OCI-LY1 (cell line): ENCODE measurements around the gene CD300C.

Experiments used
- H2AFZ ChIP-seq: fragments of 200-600 bp; sonication (generic), shearing (Covaris generic); 2 replicates; pipeline ENCODE4 v1.6.0; 2014; ENCODE audit warnings: antibody characterized with exemption, mild to moderate bottlenecking, low read length
- H3F3A ChIP-seq: fragments of 200-600 bp; sonication (generic), shearing (Covaris generic); 2 replicates; pipeline ENCODE4 v1.6.0; 2014; ENCODE audit warnings: mild to moderate bottlenecking, antibody characterized with exemption, low read length, moderate library complexity; ENCODE audit not compliant: insufficient read depth
- H3K27ac ChIP-seq: fragments of 200-600 bp; sonication (generic); 2 replicates; pipeline ENCODE4 v1.5.1; 2014; ENCODE audit warnings: low read length, mixed run types, mild to moderate bottlenecking, low read depth; ENCODE audit not compliant: poor library complexity, severe bottlenecking
- H3K27me3 ChIP-seq: fragments of 200-600 bp; sonication (generic); 2 replicates; pipeline ENCODE4 v1.6.0; 2014; ENCODE audit warnings: antibody characterized with exemption, mild to moderate bottlenecking, low read length, moderate library complexity; ENCODE audit not compliant: insufficient read depth
- H3K36me3 ChIP-seq: fragments of 200-600 bp; sonication (generic); 2 replicates; pipeline ENCODE4 v1.6.1; 2014; ENCODE audit warnings: mild to moderate bottlenecking, antibody characterized with exemption, low read length, moderate library complexity, mixed read lengths; ENCODE audit not compliant: insufficient read depth
- H3K4me1 ChIP-seq: fragments of 200-600 bp; sonication (generic); 2 replicates; pipeline ENCODE4 v1.5.1; 2014; ENCODE audit warnings: mild to moderate bottlenecking, low read length, moderate library complexity; ENCODE audit not compliant: insufficient read depth, severe bottlenecking
- H3K4me2 ChIP-seq: fragments of 200-600 bp; sonication (generic), shearing (Covaris generic); 2 replicates; pipeline ENCODE4 v1.6.1; 2014; ENCODE audit warnings: low read length
- H3K4me3 ChIP-seq: fragments of 200-600 bp; sonication (generic); 2 replicates; pipeline ENCODE4 v1.5.1; 2014; ENCODE audit warnings: low read length, low read depth, mild to moderate bottlenecking, mixed read lengths; ENCODE audit not compliant: poor library complexity, severe bottlenecking
- H3K79me2 ChIP-seq: fragments of 200-600 bp; shearing (Covaris generic); 2 replicates; pipeline ENCODE4 v1.6.1; 2016; ENCODE audit warnings: mixed run types, low read length, mixed read lengths; ENCODE audit not compliant: insufficient read depth
- H3K9ac ChIP-seq: fragments of 200-600 bp; sonication (generic), shearing (Covaris generic); 2 replicates; pipeline ENCODE4 v1.6.1; 2014; ENCODE audit warnings: mild to moderate bottlenecking, low read length, mixed read lengths
- H3K9me2 ChIP-seq: fragments of 200-600 bp; sonication (generic), shearing (Covaris generic); 2 replicates; pipeline ENCODE4 v1.6.1; 2014; ENCODE audit warnings: low read depth, mild to moderate bottlenecking, low read length, mixed read lengths
- H3K9me3 ChIP-seq: fragments of 200-600 bp; shearing (Covaris generic); 2 replicates; pipeline ENCODE4 v1.6.1; 2014; ENCODE audit warnings: low read length, mixed read lengths
- H4K20me1 ChIP-seq: fragments of 200-600 bp; sonication (generic), shearing (Covaris generic); 2 replicates; pipeline ENCODE4 v1.6.0; 2016; ENCODE audit warnings: mild to moderate bottlenecking, low read length; ENCODE audit not compliant: insufficient read depth
- CTCF ChIP-seq: fragments of 200-600 bp; sonication (generic), shearing (Covaris generic); IDR thresholded peaks from 2 replicates; pipeline ENCODE4 v1.5.1; 2017; ENCODE audit warnings: mild to moderate bottlenecking, antibody characterized with exemption, low read length, moderate library complexity, mixed read lengths
- EZH2 ChIP-seq: fragments of 200-600 bp; sonication (generic), shearing (Covaris generic); IDR thresholded peaks from 2 replicates; pipeline ENCODE4 v1.8.0; 2017; ENCODE audit warnings: borderline replicate concordance, mixed run types, mild to moderate bottlenecking, antibody characterized with exemption, low read length, moderate library complexity, mixed read lengths

The CD300C gene

DNA sequence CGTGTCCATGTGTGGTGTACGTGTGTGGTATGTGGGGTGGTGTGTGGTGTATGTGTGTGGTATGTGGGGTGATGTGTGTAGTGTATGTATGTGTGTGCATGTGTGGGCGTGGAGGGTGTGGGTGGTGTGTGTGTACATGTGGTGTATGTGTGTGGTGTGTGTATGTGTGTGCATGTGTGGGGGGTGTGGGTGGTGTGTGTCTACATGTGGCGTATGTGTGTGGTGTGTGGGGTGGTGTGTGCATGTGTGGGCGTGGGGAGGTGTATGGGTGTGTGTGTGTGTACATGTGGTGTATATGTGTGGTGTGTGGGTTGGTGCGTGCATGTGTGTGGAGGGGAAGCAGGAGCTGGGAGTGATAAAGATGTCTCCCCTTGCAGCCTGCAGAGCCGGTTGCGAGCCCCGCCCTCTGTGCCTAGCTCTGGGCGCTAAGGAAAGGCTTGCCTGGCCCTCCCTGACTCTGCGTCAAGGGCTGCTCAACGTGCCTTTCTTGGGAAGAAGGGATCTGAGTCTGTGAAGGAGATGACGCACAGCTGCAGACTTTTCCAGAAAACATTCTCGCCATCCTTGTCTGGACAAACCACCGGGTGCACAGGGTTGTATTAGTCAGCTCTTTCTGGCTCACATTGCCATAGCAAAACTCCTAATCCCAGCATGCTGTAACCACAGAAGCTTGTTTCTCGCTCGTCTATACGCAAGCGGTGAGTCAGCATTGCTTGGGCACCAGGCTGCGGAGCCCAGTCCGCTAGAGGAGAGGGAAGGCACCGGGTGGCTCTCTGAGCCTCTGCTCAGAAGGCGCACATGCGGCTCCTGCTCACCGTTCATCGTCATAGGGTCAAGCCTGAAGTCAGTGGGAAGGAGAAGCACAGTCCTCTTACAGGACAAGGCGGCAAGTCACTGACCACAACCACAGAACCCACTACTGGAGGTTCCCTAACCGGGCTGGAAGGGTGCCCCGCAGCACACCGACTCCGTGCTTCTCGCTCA, 23.4 kb upstream of the CD300C start:
- Histone ChIP-seq H4K20me1 (no peaks in the 10 kb centered on the region), H3K9me3 (no peaks in the 10 kb centered on the region), H3K27me3 (no peaks in the 10 kb centered on the region), H3K79me2 (no peaks in the 10 kb centered on the region), H3K4me2 (no peak overlapping the region), H2AFZ (no peak overlapping the region), H3K4me1 (no peaks in the 10 kb centered on the region), H3K9me2 (no peaks in the 10 kb centered on the region), H3K4me3 (no peak overlapping the region), H3K9ac (no peak overlapping the region), H3K36me3 (no peaks in the 10 kb centered on the region), H3F3A (no peaks in the 10 kb centered on the region), H3K27ac (no peak overlapping the region)
- TF ChIP-seq EZH2 (no peak), CTCF (no peak)

DNA sequence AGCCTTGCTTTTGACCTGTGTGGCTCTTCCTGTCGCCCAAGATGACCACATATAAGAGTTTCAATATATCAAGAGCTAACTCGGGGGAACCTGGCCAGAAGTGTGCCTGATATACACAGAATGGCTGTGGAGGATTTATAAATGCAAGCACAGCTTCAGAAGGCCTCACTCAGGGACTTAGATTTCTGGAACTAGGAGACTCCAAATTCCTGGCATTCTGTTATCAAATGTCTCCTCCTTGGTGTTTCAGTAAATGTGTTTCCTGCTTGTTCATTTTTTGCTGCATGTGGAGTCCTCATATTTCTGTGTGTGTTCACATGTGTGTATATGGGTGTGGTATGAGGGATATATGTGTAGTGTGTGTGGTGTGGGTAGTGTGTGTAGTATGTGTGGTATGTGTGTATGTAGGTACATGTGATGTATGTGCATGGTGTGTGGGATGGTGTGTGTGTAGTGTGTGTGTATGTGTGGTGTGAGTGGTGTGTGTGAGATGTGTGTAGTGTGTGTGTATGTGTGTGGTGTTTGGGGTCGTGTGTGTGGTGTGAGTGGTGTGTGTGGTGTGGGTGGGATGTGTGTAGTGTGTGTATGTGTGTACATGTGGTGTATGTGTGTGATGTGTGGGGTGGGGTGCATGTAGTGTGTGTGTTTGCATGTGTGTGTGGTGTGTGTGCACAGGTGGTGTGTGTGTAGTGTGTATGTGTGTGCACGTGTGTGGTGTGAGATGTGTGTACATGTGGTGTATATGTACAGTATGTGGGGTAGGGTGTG, 22.4 kb upstream of the CD300C start:
- H3K27ac ChIP-seq = no peak overlapping the region
- H3K4me1 ChIP-seq = no peaks in the 10 kb centered on the region
- H3K9me3 ChIP-seq = no peaks in the 10 kb centered on the region
- H3K79me2 ChIP-seq = no peaks in the 10 kb centered on the region
- H3K27me3 ChIP-seq = no peaks in the 10 kb centered on the region
- no peak overlapping the region for H3K4me3 ChIP-seq
- H2AFZ ChIP-seq = no peak overlapping the region
- no peaks in the 10 kb centered on the region for H4K20me1 ChIP-seq
- no peaks in the 10 kb centered on the region for H3F3A ChIP-seq
- no peak overlapping the region for H3K4me2 ChIP-seq
- H3K9me2 ChIP-seq = no peaks in the 10 kb centered on the region
- no peak for TF ChIP-seq EZH2
- no peak for TF ChIP-seq CTCF
- no peak overlapping the region for H3K9ac ChIP-seq
- no peaks in the 10 kb centered on the region for H3K36me3 ChIP-seq

GRCh38 chr17:74567397-74567796, 21.5 kb upstream of the CD300C start, which contains the start of gene CD300H:
CD300H (minus strand) TSS chr17:74567509.
- Histone ChIP-seq H3K27ac (no peak within 1 kb of the TSS), H3K36me3 (no peaks in the 10 kb centered on the region), H3K9me3 (no peaks in the 10 kb centered on the region), H3K9me2 (no peaks in the 10 kb centered on the region), H2AFZ (no peak within 1 kb of the TSS), H3K79me2 (no peaks in the 10 kb centered on the region), H3K27me3 (no peaks in the 10 kb centered on the region), H3F3A (no peaks in the 10 kb centered on the region), H3K4me1 (no peaks in the 10 kb centered on the region), H4K20me1 (no peaks in the 10 kb centered on the region), H3K4me2 (no peak within 1 kb of the TSS), H3K9ac (no peak within 1 kb of the TSS), H3K4me3 (no peak within 1 kb of the TSS)
- TF ChIP-seq CTCF (no peak), EZH2 (no peak)
